Suprapubic skin (tissue), 3 donors: ENCODE measurements around the gene MAP6.

ENCODE experiments used
- CTCF ChIP-seq, 2 donors: fragments of 200-600 bp in 1 of 2; fragments of 450-650 bp in 1 of 2; sonication (generic) in 1 of 2; IDR thresholded peaks; one replicate each; pipeline ENCODE4 v1.5.1; 2016 to 2019; ENCODE audit warnings: antibody characterized with exemption in 2 of 2, mild to moderate bottlenecking in 1 of 2, moderate library complexity in 1 of 2
- POLR2A ChIP-seq, 2 donors: fragments of 450-650 bp; IDR thresholded peaks; one replicate each; pipeline ENCODE4 v1.6.1; 2017; ENCODE audit warnings: antibody characterized with exemption in 2 of 2, mild to moderate bottlenecking in 2 of 2, moderate library complexity in 2 of 2

- TF ChIP-seq CTCF (IDR thresholded peaks at IDR 0.05) (no peak), POLR2A (IDR thresholded peaks at IDR 0.05) (no peak)
These were observed 10.7 kb upstream of the MAP6 start for GRCh38 chr11:75679566-75679965.
